Muscle of arm (tissue), 12 donors: Measurements from ENCODE around the gene CCL17. TPM values are rescaled to one million over a fixed set of nuclear protein-coding genes. Genes with fewer than 3 reads are reported as not detected.

Experiments
- DNase-seq: peaks from one replicate; pipeline ENCODE4 v3.0.0-alpha.2; 2013
- polyA plus RNA-seq, 12 donors: library from polyadenylated mRNA; unstranded; fragments of 120-200 nt; gene quantifications; one replicate each; pipeline ENCODE4 v1.2.1, GENCODE V29; 2013; ENCODE audit not compliant: insufficient read length in 12 of 12

The CCL17 gene
- polyA plus RNA-seq, 12 donors = 0.65 TPM; not detected in 11

- DNase-seq = no peak
These were observed 27.3 kb upstream of the CCL17 start for GRCh38 chr16:57377080-57377841.

- DNase-seq = no peak
These were observed 25.0 kb upstream of the CCL17 start for GRCh38 chr16:57379579-57379978.

- no peak for DNase-seq
These were observed 23.7 kb upstream of the CCL17 start for GRCh38 chr16:57380671-57381462.

- no peak for DNase-seq
These were observed 22.6 kb upstream of the CCL17 start for GRCh38 chr16:57381791-57382534.

- DNase-seq = no peak
These were observed 21.9 kb upstream of the CCL17 start for GRCh38 chr16:57382535-57383275.

GRCh38 chr16:57383276-57384247 is 21.0 kb upstream of the CCL17 start:
- DNase-seq = no peak

GRCh38 chr16:57384248-57385070 is 20.1 kb upstream of the CCL17 start:
- DNase-seq = no peak

- DNase-seq = no peak
These were observed 19.5 kb upstream of the CCL17 start for GRCh38 chr16:57385083-57385482.

- DNase-seq = peak; percentile 64
These were observed 18.1 kb upstream of the CCL17 start for GRCh38 chr16:57386381-57386951.

GRCh38 chr16:57387598-57388354 is 16.8 kb upstream of the CCL17 start:
- DNase-seq = no peak

GRCh38 chr16:57388359-57389086 is 16.0 kb upstream of the CCL17 start:
- no peak for DNase-seq

- DNase-seq = no peak
These were observed 15.5 kb upstream of the CCL17 start for GRCh38 chr16:57389087-57389468.

GRCh38 chr16:57390636-57391295 is 13.8 kb upstream of the CCL17 start:
- DNase-seq = no peak

GRCh38 chr16:57391300-57391699 is 13.3 kb upstream of the CCL17 start:
- DNase-seq = no peak

GRCh38 chr16:57391708-57392107 is 12.9 kb upstream of the CCL17 start:
- no peak for DNase-seq

GRCh38 chr16:57392694-57393093 is 11.9 kb upstream of the CCL17 start:
- no peak for DNase-seq

GRCh38 chr16:57394444-57394843 is 10.1 kb upstream of the CCL17 start:
- DNase-seq = no peak
